ENCODE results near the gene CXCL6.

CXCL6 gene

GRCh38 chr4:73841243-73841925 is 4.9 kb downstream of the CXCL6 start:
- no peak for DNase-seq (ENCODE audit: extremely low spot score, insufficient read length, low read depth)
- FAIRE-seq = no peak

- FAIRE-seq (no peak), DNase-seq (ENCODE audit: extremely low spot score, insufficient read length, low read depth) (no peak)
Measured at GRCh38 chr4:73842696-73843095, 6.2 kb downstream of the CXCL6 start.

- no peak for DNase-seq (ENCODE audit: extremely low spot score, insufficient read length, low read depth)
- no peak for FAIRE-seq
Measured at GRCh38 chr4:73843369-73843768, 6.9 kb downstream of the CXCL6 start.

DNA sequence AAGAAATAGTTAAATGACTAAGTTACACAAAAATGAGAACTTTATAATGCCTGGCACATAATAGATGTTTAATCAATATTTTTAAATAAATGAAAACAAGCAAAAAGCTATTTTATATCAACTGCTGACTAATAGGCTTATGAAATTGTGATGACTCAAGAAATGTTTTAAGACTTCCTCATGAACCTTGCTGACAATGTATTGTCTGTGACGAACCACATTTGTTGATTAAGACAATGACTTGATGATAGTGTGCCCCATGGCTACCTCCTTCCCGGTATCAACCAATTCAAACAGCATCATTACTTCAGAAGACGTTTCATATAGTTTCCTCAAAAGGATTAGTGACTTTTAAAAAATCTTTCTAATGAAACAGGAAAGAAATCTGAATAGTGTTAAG is 7.9 kb downstream of the CXCL6 start:
- DNase-seq (ENCODE audit: extremely low spot score, insufficient read length, low read depth) = no peak
- FAIRE-seq = no peak

- DNase-seq (ENCODE audit: extremely low spot score, insufficient read length, low read depth) (no peak), FAIRE-seq (no peak)
Measured at GRCh38 chr4:73844806-73845205, 8.3 kb downstream of the CXCL6 start.

DNA sequence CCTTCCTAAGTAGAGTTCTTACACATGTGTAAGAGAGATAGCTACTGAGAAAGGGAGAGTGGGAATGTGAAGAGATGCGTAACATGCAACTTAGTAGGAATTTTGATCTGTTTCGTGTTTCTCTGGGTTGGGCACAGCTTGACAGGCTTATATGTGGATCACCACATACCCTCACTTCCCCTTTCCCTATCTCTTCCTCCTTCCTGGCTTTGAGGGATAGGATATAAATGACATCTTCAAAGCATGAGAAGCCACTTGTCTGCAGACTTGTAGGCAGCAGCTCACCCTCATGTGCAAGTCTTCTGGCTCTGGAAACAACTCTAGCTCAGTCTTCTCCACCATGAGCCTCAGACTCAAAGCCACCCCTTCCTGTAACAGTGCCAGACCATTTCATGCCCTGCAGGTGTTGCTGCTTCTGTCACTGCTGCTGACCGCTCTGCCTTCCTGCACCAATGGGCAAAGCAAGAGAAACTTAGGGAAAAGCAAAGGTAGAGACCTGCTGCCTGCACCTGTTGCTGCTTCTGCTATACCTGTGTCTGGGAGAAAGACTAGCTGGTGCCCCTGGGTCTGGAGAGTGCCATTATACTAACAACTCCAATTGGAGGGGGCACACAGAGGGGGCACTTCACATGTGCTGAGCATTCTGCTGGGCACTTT is 11.2 kb downstream of the CXCL6 start:
- FAIRE-seq = no peak
- DNase-seq (ENCODE audit: extremely low spot score, insufficient read length, low read depth) = no peak

DNA sequence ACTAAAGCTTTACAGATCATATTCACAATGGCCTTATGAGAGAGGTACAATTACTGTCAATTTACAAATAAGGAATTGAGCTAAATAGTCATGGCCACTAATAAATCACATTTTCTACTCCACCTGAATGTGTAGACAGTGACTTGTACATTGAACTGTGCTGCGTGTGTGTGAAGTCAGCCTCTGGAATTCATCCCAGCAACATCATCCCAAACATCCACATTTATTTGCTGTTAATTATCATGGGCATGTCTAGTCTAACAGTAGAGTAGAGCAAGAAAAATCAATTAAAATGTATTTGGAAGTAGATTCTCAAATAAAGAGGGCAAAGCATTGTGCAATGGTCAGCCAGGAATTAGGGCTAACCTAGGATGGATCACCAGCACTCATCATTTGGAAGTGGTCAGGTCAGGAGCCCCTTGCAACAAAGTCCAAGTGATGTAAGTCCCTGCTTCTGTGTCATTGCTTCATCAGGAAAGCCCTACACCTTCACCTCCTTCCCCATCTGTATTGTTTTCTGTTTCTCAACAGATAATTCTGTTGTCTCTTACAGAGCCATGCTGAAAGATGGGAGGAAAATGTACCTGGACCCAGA is 11.8 kb downstream of the CXCL6 start:
- FAIRE-seq = no peak

DNA sequence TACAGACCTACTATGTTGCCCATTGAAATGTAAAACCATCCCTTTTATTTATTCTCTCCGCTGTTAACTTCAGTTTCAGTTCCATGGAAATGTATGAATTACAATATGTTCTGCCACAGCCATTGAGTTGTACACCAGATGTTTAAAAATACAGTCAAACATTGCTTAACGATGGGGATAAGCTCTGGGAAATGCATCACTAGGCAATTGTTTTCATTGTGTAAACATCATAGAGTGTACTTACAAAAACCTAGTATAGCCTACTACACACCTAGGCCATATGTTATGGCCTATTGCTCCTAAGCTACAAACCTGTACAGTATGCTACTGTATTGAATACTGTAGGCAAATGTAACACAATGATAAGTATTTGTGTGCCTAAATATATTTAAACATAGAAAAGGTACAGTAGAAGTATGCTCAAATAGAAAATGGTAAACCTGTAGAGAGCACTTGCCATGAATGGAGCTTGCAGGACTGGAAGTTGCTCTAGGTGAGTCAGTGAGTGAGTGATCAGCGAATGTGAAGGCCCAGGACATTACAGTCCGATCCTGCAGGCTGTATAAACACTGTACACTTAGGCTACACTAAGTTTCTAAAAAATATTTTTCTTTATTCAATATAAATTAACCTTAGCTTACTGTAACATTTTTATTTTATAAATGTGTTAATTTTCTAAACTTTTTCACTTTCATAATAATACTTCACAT is 13.9 kb downstream of the CXCL6 start:
- DNase-seq (ENCODE audit: extremely low spot score, insufficient read length, low read depth) = no peak
- no peak for FAIRE-seq

More for the DNA sequence above, 11.8 kb downstream of the CXCL6 start:
- DNase-seq (ENCODE audit: extremely low spot score, insufficient read length, low read depth) = no peak

DNA sequence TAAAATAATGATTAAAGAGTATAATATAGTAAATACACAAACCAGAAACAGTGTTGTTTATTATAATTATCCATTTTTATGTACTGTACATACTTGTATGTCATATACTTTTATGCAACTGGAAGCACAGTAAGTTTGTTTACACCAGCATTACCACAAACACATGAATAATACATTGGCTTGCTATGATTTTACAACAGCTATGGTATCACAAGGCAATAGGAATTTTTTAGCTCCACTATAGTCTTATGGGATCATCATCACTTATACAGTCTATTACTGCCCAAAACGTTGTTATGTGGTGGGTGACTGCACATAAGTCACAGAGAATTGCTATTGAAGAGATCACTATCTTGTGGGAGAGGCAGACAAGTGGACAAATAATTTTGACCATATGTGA is 14.8 kb downstream of the CXCL6 start:
- no peak for DNase-seq (ENCODE audit: extremely low spot score, insufficient read length, low read depth)
- FAIRE-seq = no peak

- DNase-seq (ENCODE audit: extremely low spot score, insufficient read length, low read depth) (no peak), FAIRE-seq (no peak)
Measured at GRCh38 chr4:73852771-73853170, 16.3 kb downstream of the CXCL6 start.

- DNase-seq (ENCODE audit: extremely low spot score, insufficient read length, low read depth) = no peak
- FAIRE-seq = no peak
Measured at GRCh38 chr4:73853246-73853704, 16.8 kb downstream of the CXCL6 start, which contains the start of gene PF4V1. TSS of gene PF4V1 (plus strand) at chr4:73853296. CDS start at chr4:73853363, 67 bp downstream.

DNA sequence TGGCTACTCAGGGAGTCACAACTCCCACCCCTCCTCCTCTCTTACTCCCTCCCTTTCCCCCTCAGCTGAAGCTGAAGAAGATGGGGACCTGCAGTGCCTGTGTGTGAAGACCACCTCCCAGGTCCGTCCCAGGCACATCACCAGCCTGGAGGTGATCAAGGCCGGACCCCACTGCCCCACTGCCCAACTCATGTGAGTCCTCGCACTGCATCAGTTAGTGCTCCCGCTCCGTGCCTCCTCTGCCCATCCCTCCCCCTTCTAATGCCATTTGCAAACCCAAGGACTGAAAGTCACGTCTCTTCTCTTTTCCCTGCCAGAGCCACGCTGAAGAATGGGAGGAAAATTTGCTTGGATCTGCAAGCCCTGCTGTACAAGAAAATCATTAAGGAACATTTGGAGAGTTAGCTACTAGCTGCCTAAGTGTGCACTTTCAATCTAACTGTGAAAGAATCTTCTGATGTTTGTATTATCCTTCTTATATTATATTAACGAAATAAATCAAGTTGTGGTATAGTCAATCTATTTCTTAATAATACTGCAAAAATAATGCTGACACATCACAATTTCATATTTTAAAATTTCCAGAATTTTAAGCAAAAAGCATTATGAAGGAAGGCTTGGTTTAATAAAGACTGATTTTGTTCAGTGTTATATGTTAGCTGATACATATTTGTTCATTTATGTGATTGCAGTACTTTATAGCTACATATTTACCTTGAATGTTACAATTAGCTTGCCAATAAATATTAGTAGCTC is 17.4 kb downstream of the CXCL6 start:
- DNase-seq (ENCODE audit: extremely low spot score, insufficient read length, low read depth) (no peak), FAIRE-seq (no peak)

- no peak for DNase-seq (ENCODE audit: extremely low spot score, insufficient read length, low read depth)
- no peak for FAIRE-seq
Measured at GRCh38 chr4:73855406-73855805, 18.9 kb downstream of the CXCL6 start.

- DNase-seq (ENCODE audit: extremely low spot score, insufficient read length, low read depth) (no peak), FAIRE-seq (no peak)
Measured at GRCh38 chr4:73856518-73856917, 20.0 kb downstream of the CXCL6 start.

- FAIRE-seq = no peak
- no peak for DNase-seq (ENCODE audit: extremely low spot score, insufficient read length, low read depth)
Measured at GRCh38 chr4:73859614-73860088, 23.2 kb downstream of the CXCL6 start.

GRCh38 chr4:73860181-73860580 is 23.7 kb downstream of the CXCL6 start:
- no peak for FAIRE-seq
- no peak for DNase-seq (ENCODE audit: extremely low spot score, insufficient read length, low read depth)

DNA sequence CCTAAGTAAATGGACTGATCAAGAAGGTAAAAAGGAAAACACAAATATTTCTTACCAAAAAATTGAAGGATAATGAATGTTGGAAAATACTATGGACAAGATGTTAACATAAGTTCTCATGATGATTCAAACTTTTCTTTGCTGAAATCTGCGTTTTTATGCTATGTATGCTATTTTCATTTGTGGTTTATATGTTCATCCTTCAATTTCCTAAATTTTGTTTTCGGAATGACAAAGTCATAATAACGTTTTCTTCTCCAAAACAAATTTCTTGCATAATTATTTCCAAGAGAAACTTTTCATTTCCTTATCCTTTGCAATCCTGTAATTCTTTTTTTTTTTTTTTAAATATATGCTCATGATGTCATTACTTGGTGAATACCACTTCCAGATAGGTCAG is 24.4 kb downstream of the CXCL6 start:
- FAIRE-seq = no peak
- DNase-seq (ENCODE audit: extremely low spot score, insufficient read length, low read depth) = no peak

DNA sequence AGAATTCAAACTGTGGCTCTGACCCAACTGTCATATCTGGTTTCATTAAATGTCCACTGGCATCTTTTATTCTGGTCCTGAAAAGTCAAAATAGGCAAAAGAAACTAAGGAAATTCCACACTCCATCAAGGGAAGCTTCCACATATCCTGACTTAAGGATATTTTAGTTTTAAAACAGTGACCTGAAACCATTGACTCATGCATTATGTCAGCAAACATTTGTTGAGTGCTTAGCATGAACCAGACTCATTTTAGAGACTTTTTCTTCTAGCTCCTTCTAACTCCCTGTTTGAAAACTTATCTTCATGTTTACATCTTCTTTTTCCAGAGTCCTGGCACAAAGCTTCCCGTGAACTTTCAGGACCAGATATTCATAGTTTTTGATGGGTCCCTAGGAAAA is 25.8 kb downstream of the CXCL6 start:
- DNase-seq (ENCODE audit: extremely low spot score, insufficient read length, low read depth) = no peak
- no peak for FAIRE-seq

GRCh38 chr4:73864365-73864764 is 27.9 kb downstream of the CXCL6 start:
- DNase-seq (ENCODE audit: extremely low spot score, insufficient read length, low read depth) = no peak
- no peak for FAIRE-seq

DNA sequence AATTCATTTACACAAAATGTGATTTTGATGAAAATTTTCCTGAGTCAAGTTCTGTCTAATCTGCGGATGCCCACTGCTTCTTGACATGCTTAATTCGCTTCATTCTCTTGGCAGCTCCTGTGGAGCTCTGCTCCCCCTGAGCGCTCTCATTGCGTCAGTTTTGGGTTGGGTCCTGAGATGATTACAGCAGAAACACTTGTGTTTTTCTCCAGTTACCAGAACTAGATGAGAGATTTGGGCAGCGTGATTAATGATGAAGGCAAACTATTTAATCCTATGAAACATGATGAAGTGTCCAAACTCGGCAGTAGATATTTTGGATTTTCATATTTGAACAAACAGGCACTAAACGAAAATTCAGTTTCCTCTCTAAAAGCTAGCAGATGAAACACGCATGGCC is 28.5 kb downstream of the CXCL6 start:
- DNase-seq (ENCODE audit: extremely low spot score, insufficient read length, low read depth) = no peak
- FAIRE-seq = no peak
